IMR-90 (cell line): ENCODE results near the gene FSTL1. TPM values are rescaled to one million over a fixed set of nuclear protein-coding genes. Genes with fewer than 3 reads are reported as not detected.

Experiments
- ATAC-seq: fragments of 200-7000 bp; cut with Tn5 transposase; 2 replicates; pipeline ENCODE4 v1.9.1; 2020; ENCODE audit warnings: low read depth, mild to moderate bottlenecking, moderate library complexity
- BruUV-seq: library from RNA; stranded (reverse); fragments of 400-500 nt; replicated peaks from 2 replicates; lab custom pipeline; 2021; lab: Mats Ljungman, UMichigan
- CTCF ChIA-PET: fragments of 300-600 bp; formaldehyde crosslinking; extraction: SDS; loops from one replicate; lab custom pipeline; 2021; ENCODE audit warnings: antibody characterized with exemption; lab: Yijun Ruan, JAX
- POLR2A ChIA-PET: fragments of 300-600 bp; sonication (Branson Sonifier 250); formaldehyde crosslinking; loops from one replicate; lab custom pipeline; 2022; ENCODE audit warnings: antibody characterized with exemption; ENCODE audit not compliant: unreplicated experiment; lab: Charles Lee
- DNase-seq: peaks from one replicate; pipeline ENCODE4 v3.0.0; 2013
- H2AFZ ChIP-seq: replicated peaks from 2 replicates; pipeline ENCODE3; 2013; ENCODE audit warnings: low read length, mild to moderate bottlenecking; ENCODE audit not compliant: poor library complexity
- H2AK5ac ChIP-seq: 2 replicates; pipeline ENCODE4 v1.6.1; 2013; ENCODE audit warnings: low read depth, low read length, inconsistent platforms
- H2AK9ac ChIP-seq: replicated peaks from 2 replicates; pipeline ENCODE3; 2013; ENCODE audit warnings: mild to moderate bottlenecking, low read depth, low read length, moderate library complexity; ENCODE audit not compliant: poor library complexity
- H2BK120ac ChIP-seq: 2 replicates; pipeline ENCODE4 v1.6.1; 2013; ENCODE audit warnings: low read depth, low read length, inconsistent platforms
- H2BK15ac ChIP-seq: 3 replicates; pipeline ENCODE4 v1.6.1; 2013; ENCODE audit warnings: low read depth, low read length, inconsistent platforms
- H2BK20ac ChIP-seq: 2 replicates; pipeline ENCODE4 v1.6.1; 2013; ENCODE audit warnings: low read depth, mild to moderate bottlenecking, inconsistent platforms, low read length, moderate library complexity
- H2BK5ac ChIP-seq: 2 replicates; pipeline ENCODE4 v1.6.1; 2013; ENCODE audit warnings: mild to moderate bottlenecking, low read depth, low read length, inconsistent platforms; ENCODE audit not compliant: poor library complexity, severe bottlenecking
- H3K14ac ChIP-seq: replicated peaks from 2 replicates; pipeline ENCODE4 v1.6.1; 2013; ENCODE audit warnings: low read depth, low read length, inconsistent platforms
- H3K18ac ChIP-seq: 2 replicates; pipeline ENCODE4 v1.6.1; 2013; ENCODE audit warnings: low read depth, low read length, control low read depth
- H3K23ac ChIP-seq: 2 replicates; pipeline ENCODE4 v1.6.1; 2013; ENCODE audit warnings: low read depth, low read length, inconsistent platforms
- H3K27ac ChIP-seq: 2 replicates; pipeline ENCODE4 v1.5.1; 2013; ENCODE audit warnings: mild to moderate bottlenecking, control low read depth, low read length; ENCODE audit not compliant: insufficient read depth
- H3K27me3 ChIP-seq: 2 replicates; pipeline ENCODE4 v1.6.1; 2013; ENCODE audit warnings: low read length; ENCODE audit not compliant: control insufficient read depth, insufficient read depth
- H3K36me3 ChIP-seq: 2 replicates; pipeline ENCODE4 v1.6.1; 2013; ENCODE audit warnings: low read length, mixed read lengths; ENCODE audit not compliant: control insufficient read depth, insufficient read depth
- H3K4ac ChIP-seq: 2 replicates; pipeline ENCODE4 v1.6.1; 2013; ENCODE audit warnings: low read depth, low read length, inconsistent platforms
- H3K4me1 ChIP-seq: 2 replicates; pipeline ENCODE4 v1.6.1; 2013; ENCODE audit warnings: low read length, mixed read lengths; ENCODE audit not compliant: control insufficient read depth, insufficient read depth
- H3K4me2 ChIP-seq: 2 replicates; pipeline ENCODE4 v1.6.1; 2013; ENCODE audit warnings: low read depth, mild to moderate bottlenecking, control low read depth, low read length, moderate library complexity
- H3K4me3 ChIP-seq: 2 replicates; pipeline ENCODE4 v1.5.1; 2013; ENCODE audit warnings: low read depth, mild to moderate bottlenecking, control low read depth, low read length, moderate library complexity; ENCODE audit not compliant: insufficient read depth
- H3K56ac ChIP-seq: 2 replicates; pipeline ENCODE4 v1.6.1; 2013; ENCODE audit warnings: low read length, inconsistent platforms; ENCODE audit not compliant: insufficient read depth; ENCODE audit errors: extremely low read depth
- H3K79me1 ChIP-seq, 2 experiments: 2 replicates each; pipeline ENCODE4 v1.6.1; 2013; ENCODE audit warnings: low read length in 2 of 2, inconsistent platforms in 1 of 2, low read depth in 1 of 2
- H3K9ac ChIP-seq: 2 replicates; pipeline ENCODE4 v1.6.1; 2013; ENCODE audit warnings: low read depth, low read length, control low read depth
- H3K9me1 ChIP-seq: 2 replicates; pipeline ENCODE4 v1.6.1; 2013; ENCODE audit warnings: low read length, inconsistent platforms; ENCODE audit not compliant: insufficient read depth
- H3K9me3 ChIP-seq: 2 replicates; pipeline ENCODE4 v1.6.1; 2013; ENCODE audit warnings: low read length; ENCODE audit not compliant: control insufficient read depth, insufficient read depth
- H4K20me1 ChIP-seq: 2 replicates; pipeline ENCODE4 v1.6.1; 2013; ENCODE audit warnings: low read length, inconsistent platforms; ENCODE audit not compliant: insufficient read depth
- H4K5ac ChIP-seq: 2 replicates; pipeline ENCODE4 v1.6.1; 2013; ENCODE audit warnings: mild to moderate bottlenecking, low read depth, low read length, control low read depth
- H4K8ac ChIP-seq, 2 experiments: 2 replicates each; pipeline ENCODE4 v1.6.1; 2013; ENCODE audit warnings: low read depth in 2 of 2, low read length in 2 of 2, control low read depth in 1 of 2, inconsistent platforms in 1 of 2
- H4K91ac ChIP-seq: 2 replicates; pipeline ENCODE4 v1.6.1; 2013; ENCODE audit warnings: low read depth, low read length, inconsistent platforms; ENCODE audit not compliant: insufficient read depth
- BHLHE40 ChIP-seq: fragments of 150-350 bp; IDR thresholded peaks from 2 replicates; pipeline ENCODE4 v1.6.1; 2016; ENCODE audit warnings: mild to moderate bottlenecking, low read depth, low read length
- CEBPB ChIP-seq: IDR thresholded peaks from 2 replicates; pipeline ENCODE4 v1.6.1; 2012; ENCODE audit warnings: low read depth, low read length, improper control_type of control experiment
- CHD1 ChIP-seq: IDR thresholded peaks from 2 replicates; pipeline ENCODE4 v1.6.1; 2012; ENCODE audit warnings: low read depth, low read length, improper control_type of control experiment
- MXI1 ChIP-seq: IDR thresholded peaks from 2 replicates; pipeline ENCODE4 v1.6.1; 2012; ENCODE audit warnings: low read depth, mild to moderate bottlenecking, low read length, moderate library complexity, borderline replicate concordance
- RFX5 ChIP-seq: IDR thresholded peaks from 2 replicates; pipeline ENCODE4 v1.8.0; 2012; ENCODE audit warnings: low read depth, mild to moderate bottlenecking, low read length, moderate library complexity
- WGBS, 2 experiments: methylation state at CpG; one replicate each; pipeline versions ENCODE4 v1.1.5 to v1.1.7; 2013; ENCODE audit warnings: missing lambda C conversion rate in 2 of 2; ENCODE audit not compliant: insufficient read length in 1 of 2; ENCODE audit errors: extremely low coverage in 2 of 2; 5-methylcytosine and 5-hydroxymethylcytosine counted together
- dilution Hi-C: fragments of 300-500 bp; cut with HindIII; formaldehyde crosslinking; loops from one replicate; pipeline ENCODE4 v1.14.3; 2018; ENCODE audit warnings: low sequenced_read_pairs; ENCODE audit not compliant: unreplicated experiment
- in situ Hi-C: fragments of 300-500 bp; cut with MboI; formaldehyde crosslinking; loops from 3 replicates; pipeline ENCODE4 v1.14.3; 2019; ENCODE audit warnings: low sequenced_read_pairs, inconsistent platforms, mixed read lengths
- intact Hi-C: fragments of 100-400 bp; cut with micrococcal nuclease; formaldehyde crosslinking; loops from 2 replicates; pipeline ENCODE4 v1.10.0; 2022
- polyA plus RNA-seq, 3 experiments: library from polyadenylated mRNA; depleted of rRNA; stranded (reverse); fragments of >200 nt; gene quantifications; 2 replicates each; pipeline ENCODE4 v1.2.3, GENCODE V29; 2012; ENCODE audit warnings: low replicate concordance in 1 of 3
- total RNA-seq: library from RNA; depleted of rRNA; stranded (reverse); fragments of >200 nt; gene quantifications from 2 replicates; pipeline ENCODE4 v1.2.3, GENCODE V29; 2012
- TF ChIP-seq, protein P1 (sequence below): conservative IDR thresholded peaks from 2 replicates; pipeline ENCODE4 v1.5.1; 2012; ENCODE audit warnings: mild to moderate bottlenecking, low read depth, low read length, improper control_type of control experiment

The FSTL1 gene
- total and polyA plus RNA-seq, 2 of the 4 experiments (the other 2 are of a cell fraction) = 864 to 1,642 TPM

DNA sequence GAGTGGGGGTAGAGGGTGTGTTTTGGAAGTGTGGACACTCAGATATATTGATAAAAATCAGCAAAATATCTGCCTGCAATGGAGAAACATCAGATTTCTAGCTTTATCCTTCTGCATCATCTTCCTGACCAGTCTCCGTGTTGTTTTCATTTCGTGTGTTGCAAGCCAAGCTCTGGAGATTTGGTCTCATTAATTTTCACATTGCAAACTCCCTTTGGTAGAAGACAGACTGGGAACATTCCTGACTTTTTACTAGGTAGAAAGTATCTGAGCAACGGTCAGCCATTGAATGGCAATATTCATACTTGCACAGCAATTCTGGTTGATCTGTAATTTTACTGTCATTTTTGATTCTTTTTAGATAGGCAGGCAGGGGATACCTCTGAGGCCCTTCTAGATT, 30.4 kb downstream of the FSTL1 start:
- ChIA-PET CTCF (interaction anchor here (1.4 to 2.6 kb wide), 3 partner anchors 10 to 139 kb away, joined by 3 to 19 read pairs (median 3); no protein-coding TSS in a partner anchor), POLR2A (no interaction called here)
- no peak overlapping the region for H3K9ac ChIP-seq
- BruUV-seq = no TSS peak
- WGBS, 2 experiments = 15% methylated on average over 2 of the region's 3 CpGs; no CpG with 5 or more reads in 1 of the 2 experiments
- no peak overlapping the region for H2BK20ac ChIP-seq
- H4K5ac ChIP-seq = no peak overlapping the region
- H3K79me1 ChIP-seq = peaks cover 60 to 90% of the 10 kb centered on the region in 2 experiments
- DNase-seq = no peak
- no peak overlapping the region for H2BK120ac ChIP-seq
- H3K4me3 ChIP-seq = no peak overlapping the region
- H3K36me3 ChIP-seq = peaks cover 39% of the 10 kb centered on the region
- no peak overlapping the region for H2AK5ac ChIP-seq
- ATAC-seq = no peak
- H2AFZ ChIP-seq = no peak overlapping the region
- H4K20me1 ChIP-seq = peaks cover 92% of the 10 kb centered on the region
- dilution Hi-C loops = no loop called here
- peaks cover 46% of the 10 kb centered on the region for H3K4me1 ChIP-seq
- in situ Hi-C loops = loop anchor here (10.0 kb wide), 1 partner anchor 134 kb away; no protein-coding TSS in a partner anchor
- H3K27me3 ChIP-seq = no peaks in the 10 kb centered on the region
- H4K91ac ChIP-seq = no peak overlapping the region
- intact Hi-C loops = loop anchor here (2.0 to 10.0 kb wide), 2 partner anchors 28 to 374 kb away; no protein-coding TSS in a partner anchor
- H4K8ac ChIP-seq = 0 out of 4 replicates have a peak overlapping the region, but pooled peaks of 1 of the 2 experiments have one; percentile 15
- H3K9me1 ChIP-seq = peaks cover 38% of the 10 kb centered on the region
- H3K27ac ChIP-seq = peak overlapping the region; percentile 52; the same call in 1 of the 2 replicates
- no peak overlapping the region for H3K18ac ChIP-seq
- no peak overlapping the region for H3K56ac ChIP-seq
- H3K23ac ChIP-seq = no peak overlapping the region
- H3K14ac ChIP-seq = no peak overlapping the region
- no peak overlapping the region for H2BK15ac ChIP-seq
- peak overlapping the region; percentile 89 for H2BK5ac ChIP-seq
- no peaks in the 10 kb centered on the region for H3K9me3 ChIP-seq
- H3K4me2 ChIP-seq = no peak overlapping the region
- no peak overlapping the region for H3K4ac ChIP-seq
- no peak overlapping the region for H2AK9ac ChIP-seq
- TF ChIP-seq CEBPB (peak; percentile 8; the same call in 1 of the 2 replicates), RFX5 (no peak), BHLHE40 (no peak), CHD1 (no peak), MXI1 (no peak)
- TF ChIP-seq, protein P1, sequence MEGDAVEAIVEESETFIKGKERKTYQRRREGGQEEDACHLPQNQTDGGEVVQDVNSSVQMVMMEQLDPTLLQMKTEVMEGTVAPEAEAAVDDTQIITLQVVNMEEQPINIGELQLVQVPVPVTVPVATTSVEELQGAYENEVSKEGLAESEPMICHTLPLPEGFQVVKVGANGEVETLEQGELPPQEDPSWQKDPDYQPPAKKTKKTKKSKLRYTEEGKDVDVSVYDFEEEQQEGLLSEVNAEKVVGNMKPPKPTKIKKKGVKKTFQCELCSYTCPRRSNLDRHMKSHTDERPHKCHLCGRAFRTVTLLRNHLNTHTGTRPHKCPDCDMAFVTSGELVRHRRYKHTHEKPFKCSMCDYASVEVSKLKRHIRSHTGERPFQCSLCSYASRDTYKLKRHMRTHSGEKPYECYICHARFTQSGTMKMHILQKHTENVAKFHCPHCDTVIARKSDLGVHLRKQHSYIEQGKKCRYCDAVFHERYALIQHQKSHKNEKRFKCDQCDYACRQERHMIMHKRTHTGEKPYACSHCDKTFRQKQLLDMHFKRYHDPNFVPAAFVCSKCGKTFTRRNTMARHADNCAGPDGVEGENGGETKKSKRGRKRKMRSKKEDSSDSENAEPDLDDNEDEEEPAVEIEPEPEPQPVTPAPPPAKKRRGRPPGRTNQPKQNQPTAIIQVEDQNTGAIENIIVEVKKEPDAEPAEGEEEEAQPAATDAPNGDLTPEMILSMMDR = no peak
